Neural progenitor cell (in vitro differentiated cells): Measurements from ENCODE around the gene CCDC183. TPM values are rescaled to one million over a fixed set of nuclear protein-coding genes. Genes with fewer than 3 reads are reported as not detected.

ENCODE experiments used
- DNase-seq: peaks from one replicate; pipeline ENCODE4 v3.0.0-alpha.2; 2016; ENCODE audit warnings: low spot score
- H2AFZ ChIP-seq: fragments of 200-600 bp; sonication (generic); replicated peaks from 2 replicates; pipeline ENCODE4 v1.6.1; 2016; ENCODE audit warnings: antibody characterized with exemption
- H3F3A ChIP-seq: fragments of 200-600 bp; sonication (generic); 2 replicates; pipeline ENCODE4 v1.6.1; 2016; ENCODE audit warnings: antibody characterized with exemption, low read depth
- H3K27ac ChIP-seq: fragments of 200-600 bp; sonication (generic); 2 replicates; pipeline ENCODE4 v1.5.1; 2016; ENCODE audit warnings: mild to moderate bottlenecking
- H3K27me3 ChIP-seq: fragments of 200-600 bp; sonication (generic); 2 replicates; pipeline ENCODE4 v1.6.1; 2016; ENCODE audit warnings: mild to moderate bottlenecking, moderate library complexity
- H3K36me3 ChIP-seq: fragments of 200-600 bp; sonication (generic); 2 replicates; pipeline ENCODE4 v1.5.1; 2016
- H3K4me1 ChIP-seq: fragments of 200-600 bp; sonication (generic); 2 replicates; pipeline ENCODE4 v1.6.1; 2016; ENCODE audit warnings: mixed run types
- H3K4me2 ChIP-seq: fragments of 200-600 bp; sonication (generic); 2 replicates; pipeline ENCODE4 v1.6.1; 2016
- H3K4me3 ChIP-seq: fragments of 200-600 bp; sonication (generic); 2 replicates; pipeline ENCODE4 v1.5.1; 2016
- H3K79me2 ChIP-seq: fragments of 200-600 bp; sonication (generic); 2 replicates; pipeline ENCODE4 v1.6.1; 2016; ENCODE audit warnings: low read depth
- H3K9ac ChIP-seq: fragments of 200-600 bp; sonication (generic); 2 replicates; pipeline ENCODE4 v1.6.1; 2016
- H3K9me3 ChIP-seq: fragments of 200-600 bp; sonication (generic); 2 replicates; pipeline ENCODE4 v1.5.1; 2016; ENCODE audit warnings: low read depth
- H4K20me1 ChIP-seq: fragments of 200-600 bp; sonication (generic); 2 replicates; pipeline ENCODE4 v1.6.1; 2016; ENCODE audit warnings: low read depth
- H3K27ac Mint-ChIP-seq: 3 replicates; pipeline ENCODE4 v1.8.0; 2021; ENCODE audit warnings: mixed read lengths
- H3K27me3 Mint-ChIP-seq: 2 replicates; pipeline ENCODE4 v1.8.0; 2022; ENCODE audit warnings: low read depth, mild to moderate bottlenecking, inconsistent platforms, moderate library complexity, mixed read lengths; ENCODE audit not compliant: insufficient read depth
- H3K36me3 Mint-ChIP-seq: 3 replicates; pipeline ENCODE4 v1.8.0; 2021; ENCODE audit warnings: mixed read lengths
- H3K4me1 Mint-ChIP-seq: 3 replicates; pipeline ENCODE4 v1.8.0; 2021; ENCODE audit warnings: mixed read lengths
- H3K4me3 Mint-ChIP-seq: 3 replicates; pipeline ENCODE4 v1.8.0; 2021; ENCODE audit warnings: mild to moderate bottlenecking, moderate library complexity, mixed read lengths
- H3K9me3 Mint-ChIP-seq: 3 replicates; pipeline ENCODE4 v1.8.0; 2020; ENCODE audit warnings: mixed read lengths
- EZH2 ChIP-seq: fragments of 200-600 bp; sonication (generic); IDR thresholded peaks from 2 replicates; pipeline ENCODE4 v1.6.1; 2017; ENCODE audit warnings: antibody characterized with exemption, mild to moderate bottlenecking, moderate library complexity
- EZH2phosphoT487 ChIP-seq: fragments of 200-600 bp; sonication (generic); IDR thresholded peaks from 2 replicates; pipeline ENCODE4 v1.6.1; 2017; ENCODE audit warnings: antibody characterized with exemption
- total RNA-seq: library from RNA; depleted of rRNA; stranded (reverse); fragments of >200 nt; gene quantifications from 2 replicates; pipeline ENCODE4 v1.2.3, GENCODE V29; 2015; ENCODE audit warnings: low replicate concordance
- TF ChIP-seq, protein P1 (sequence below): fragments of 200-600 bp; sonication (generic); IDR thresholded peaks from 2 replicates; pipeline ENCODE4 v1.5.1; 2017; ENCODE audit warnings: antibody characterized with exemption, mild to moderate bottlenecking

Gene CCDC183
- total RNA-seq, 1 donor from 2014 or later: 0.84 TPM

DNA sequence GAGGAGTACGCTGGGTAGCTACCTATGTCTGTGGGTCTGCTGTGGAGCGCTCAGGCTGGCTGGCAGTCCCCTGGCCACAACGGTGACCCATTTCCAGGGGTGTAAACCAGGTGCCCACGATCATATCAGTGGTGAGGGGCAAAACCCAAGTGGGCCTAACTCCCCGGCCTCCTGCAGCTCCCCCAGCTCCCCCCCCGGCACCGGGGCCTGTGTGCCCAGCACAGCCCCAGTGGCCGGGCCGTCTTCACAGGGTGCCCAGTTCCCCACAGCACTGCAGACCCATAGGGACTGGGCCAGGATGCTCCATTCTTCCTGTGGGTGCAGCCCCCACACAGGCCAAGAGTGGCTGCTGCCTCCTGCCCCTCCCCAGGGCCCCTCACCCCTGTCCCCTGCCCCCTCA lies 37.1 kb upstream of the CCDC183 start:
- no peaks in the 10 kb centered on the region for H3K27me3 ChIP-seq
- Mint-ChIP-seq H3K27me3 (peaks cover 8% of the 10 kb centered on the region), H3K4me3 (no peak overlapping the region), H3K4me1 (peaks cover 19% of the 10 kb centered on the region), H3K9me3 (peaks cover 7% of the 10 kb centered on the region), H3K27ac (no peak overlapping the region), H3K36me3 (no peaks in the 10 kb centered on the region)
- H3F3A ChIP-seq: peaks cover 17% of the 10 kb centered on the region
- H3K4me1 ChIP-seq: peaks cover 13% of the 10 kb centered on the region
- H2AFZ ChIP-seq: no peak overlapping the region
- H3K4me3 ChIP-seq: no peak overlapping the region
- no peak overlapping the region for H3K4me2 ChIP-seq
- no peaks in the 10 kb centered on the region for H3K36me3 ChIP-seq
- DNase-seq: no peak
- TF ChIP-seq EZH2phosphoT487 (no peak), EZH2 (no peak)
- TF ChIP-seq, protein P1, sequence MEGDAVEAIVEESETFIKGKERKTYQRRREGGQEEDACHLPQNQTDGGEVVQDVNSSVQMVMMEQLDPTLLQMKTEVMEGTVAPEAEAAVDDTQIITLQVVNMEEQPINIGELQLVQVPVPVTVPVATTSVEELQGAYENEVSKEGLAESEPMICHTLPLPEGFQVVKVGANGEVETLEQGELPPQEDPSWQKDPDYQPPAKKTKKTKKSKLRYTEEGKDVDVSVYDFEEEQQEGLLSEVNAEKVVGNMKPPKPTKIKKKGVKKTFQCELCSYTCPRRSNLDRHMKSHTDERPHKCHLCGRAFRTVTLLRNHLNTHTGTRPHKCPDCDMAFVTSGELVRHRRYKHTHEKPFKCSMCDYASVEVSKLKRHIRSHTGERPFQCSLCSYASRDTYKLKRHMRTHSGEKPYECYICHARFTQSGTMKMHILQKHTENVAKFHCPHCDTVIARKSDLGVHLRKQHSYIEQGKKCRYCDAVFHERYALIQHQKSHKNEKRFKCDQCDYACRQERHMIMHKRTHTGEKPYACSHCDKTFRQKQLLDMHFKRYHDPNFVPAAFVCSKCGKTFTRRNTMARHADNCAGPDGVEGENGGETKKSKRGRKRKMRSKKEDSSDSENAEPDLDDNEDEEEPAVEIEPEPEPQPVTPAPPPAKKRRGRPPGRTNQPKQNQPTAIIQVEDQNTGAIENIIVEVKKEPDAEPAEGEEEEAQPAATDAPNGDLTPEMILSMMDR: no peak
- H4K20me1 ChIP-seq: no peaks in the 10 kb centered on the region
- H3K27ac ChIP-seq: no peak overlapping the region
- no peaks in the 10 kb centered on the region for H3K9me3 ChIP-seq
- no peak overlapping the region for H3K9ac ChIP-seq
- H3K79me2 ChIP-seq: no peaks in the 10 kb centered on the region

DNA sequence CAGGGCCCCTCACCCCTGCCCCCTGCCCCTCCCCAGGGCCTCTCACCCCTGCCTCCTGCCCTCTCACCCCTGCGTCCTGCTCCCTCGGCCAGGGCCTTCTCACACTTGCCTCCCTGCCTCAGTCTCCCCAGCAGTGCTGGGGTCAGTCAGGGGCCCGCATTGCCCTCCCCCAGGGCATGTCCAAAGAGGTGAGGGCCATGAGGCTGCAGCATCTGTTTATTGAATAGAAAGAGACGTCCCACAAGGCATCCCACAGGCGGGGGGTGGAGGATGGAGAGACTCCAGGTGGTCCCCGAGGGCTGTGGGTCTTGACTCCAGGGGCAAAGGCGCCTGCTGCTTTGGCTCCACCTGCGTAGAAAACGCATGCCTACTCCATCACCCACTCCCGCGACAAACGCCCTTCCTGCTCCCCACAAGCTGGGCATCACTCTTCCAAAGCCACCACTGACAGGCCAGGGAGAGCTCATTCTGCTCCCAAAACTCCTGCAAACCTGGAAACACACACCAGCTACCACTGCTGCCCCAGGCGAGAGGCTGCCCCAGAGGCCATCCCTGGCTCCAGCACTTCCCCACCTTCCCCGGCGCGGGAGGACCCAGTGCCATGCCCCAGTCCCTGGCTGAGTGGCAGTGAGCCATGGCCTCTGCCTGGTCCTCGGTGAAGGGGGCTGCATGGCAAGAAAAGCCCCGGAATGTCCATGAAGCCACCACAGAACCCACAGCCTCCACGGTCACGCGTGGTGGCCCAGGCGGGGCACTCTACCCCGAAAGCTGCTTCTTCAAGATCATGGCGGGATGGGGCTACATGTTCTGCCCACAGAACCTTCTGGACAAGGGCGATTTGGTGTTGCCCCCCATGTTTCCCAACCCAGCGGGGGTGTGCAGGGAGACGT lies 36.5 kb upstream of the CCDC183 start:
- peaks cover 13% of the 10 kb centered on the region for H3K4me1 ChIP-seq
- H3F3A ChIP-seq: peaks cover 17% of the 10 kb centered on the region
- peaks cover 8% of the 10 kb centered on the region for H3K27me3 Mint-ChIP-seq
- peak overlapping the region; percentile 43 for H3K4me3 Mint-ChIP-seq
- H2AFZ ChIP-seq: no peak overlapping the region
- H3K9me3 ChIP-seq: no peaks in the 10 kb centered on the region
- H3K36me3 ChIP-seq: no peaks in the 10 kb centered on the region
- no peak overlapping the region for H3K9ac ChIP-seq
- H3K79me2 ChIP-seq: no peaks in the 10 kb centered on the region
- no peaks in the 10 kb centered on the region for H4K20me1 ChIP-seq
- peak overlapping the region; percentile 99 for H3K27ac Mint-ChIP-seq
- peaks cover 19% of the 10 kb centered on the region for H3K4me1 Mint-ChIP-seq
- H3K9me3 Mint-ChIP-seq: peaks cover 7% of the 10 kb centered on the region
- H3K4me2 ChIP-seq: no peak overlapping the region
- TF ChIP-seq EZH2phosphoT487 (no peak), EZH2 (no peak)
- TF ChIP-seq, protein P1: no peak
- H3K36me3 Mint-ChIP-seq: no peaks in the 10 kb centered on the region
- H3K4me3 ChIP-seq: no peak overlapping the region
- no peak for DNase-seq
- no peak overlapping the region for H3K27ac ChIP-seq
- H3K27me3 ChIP-seq: no peaks in the 10 kb centered on the region

DNA sequence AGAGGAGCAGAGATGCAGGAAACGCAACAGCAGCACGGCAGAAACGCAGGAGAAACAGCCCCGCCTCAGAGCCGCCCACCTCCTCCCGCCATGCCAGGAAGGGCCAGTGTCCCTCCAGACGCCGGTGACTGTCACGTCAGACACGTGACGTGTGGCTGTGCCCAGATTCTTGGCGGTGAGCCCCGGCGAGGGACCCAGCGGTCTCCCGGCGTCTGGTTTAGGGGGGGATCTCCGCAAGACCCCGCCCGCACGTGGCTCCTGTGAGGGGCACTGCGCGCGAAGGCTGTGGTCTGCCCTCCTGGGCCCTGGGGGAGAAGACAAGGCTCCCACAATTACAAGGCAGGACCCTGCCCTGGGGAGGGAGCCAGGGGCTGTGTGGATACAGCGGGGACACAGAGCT lies 35.7 kb upstream of the CCDC183 start:
- Mint-ChIP-seq H3K36me3 (no peaks in the 10 kb centered on the region), H3K9me3 (peaks cover 4% of the 10 kb centered on the region), H3K27ac (peak overlapping the region; percentile 99), H3K4me1 (peaks cover 19% of the 10 kb centered on the region), H3K4me3 (peak overlapping the region; percentile 29), H3K27me3 (peaks cover 7% of the 10 kb centered on the region)
- Histone ChIP-seq H3K4me3 (no peak overlapping the region), H3K27me3 (no peaks in the 10 kb centered on the region), H4K20me1 (no peaks in the 10 kb centered on the region), H2AFZ (no peak overlapping the region), H3K79me2 (no peaks in the 10 kb centered on the region), H3K9ac (no peak overlapping the region), H3K4me2 (no peak overlapping the region), H3K4me1 (peaks cover 10% of the 10 kb centered on the region), H3K36me3 (no peaks in the 10 kb centered on the region), H3K27ac (no peak overlapping the region), H3F3A (peaks cover 14% of the 10 kb centered on the region), H3K9me3 (no peaks in the 10 kb centered on the region)
- DNase-seq: no peak
- TF ChIP-seq EZH2 (no peak), EZH2phosphoT487 (no peak)
- TF ChIP-seq, protein P1: no peak
